SK-N-SH (cell line): ENCODE measurements around the gene BRWD1. TPM values are rescaled to one million over a fixed set of nuclear protein-coding genes. Genes with fewer than 3 reads are reported as not detected.

Experiments
- CTCF ChIA-PET: fragments of 300-600, 350-600 bp; formaldehyde crosslinking; extraction: SDS; loops from one replicate; lab custom pipeline; 2021; lab: Yijun Ruan, JAX
- POLR2A ChIA-PET: fragments of 350-600 bp; sonication (Branson Sonifier 250); formaldehyde crosslinking; extraction: SDS; loops from one replicate; lab custom pipeline; 2020; ENCODE audit warnings: antibody characterized with exemption, inconsistent platforms; lab: Yijun Ruan, JAX
- DNase-seq: peaks from one replicate; pipeline ENCODE4 v3.0.0; 2012
- H2AFZ ChIP-seq: fragments of 200-600 bp; sonication (generic); 2 replicates; pipeline ENCODE4 v1.8.1; 2016; ENCODE audit warnings: antibody characterized with exemption, mild to moderate bottlenecking, low read depth
- H3F3A ChIP-seq: fragments of 200-600 bp; sonication (generic); replicated peaks from 2 replicates; pipeline ENCODE3; 2016; ENCODE audit warnings: antibody characterized with exemption, mild to moderate bottlenecking; ENCODE audit not compliant: insufficient read depth
- H3K27ac ChIP-seq, 2 experiments: fragments of 200-500 bp in 1 of 2; fragments of 200-600 bp in 1 of 2; sonication (Bioruptor generic) in 1 of 2; sonication (generic), shearing (Covaris generic) in 1 of 2; 2 replicates each; pipeline versions ENCODE4 v1.5.1 to v1.6.1; 2014 to 2016; ENCODE audit warnings: low read depth in 2 of 2, inconsistent platforms in 1 of 2, low read length in 1 of 2, mild to moderate bottlenecking in 1 of 2, mixed read lengths in 1 of 2
- H3K27me3 ChIP-seq: fragments of 200-600 bp; sonication (generic), shearing (Covaris generic); 2 replicates; pipeline ENCODE4 v1.6.1; 2016; ENCODE audit warnings: mixed run types; ENCODE audit not compliant: insufficient read depth
- H3K36me3 ChIP-seq, 2 experiments: fragments of 200-500 bp in 1 of 2; fragments of 200-600 bp in 1 of 2; sonication (Bioruptor generic) in 1 of 2; sonication (generic) in 1 of 2; replicated peaks in 1 of 2; 2 replicates each; pipeline versions ENCODE3 to v1.5.1; 2014 to 2016; ENCODE audit warnings: low read length in 1 of 2, mild to moderate bottlenecking in 1 of 2; ENCODE audit not compliant: insufficient read depth in 2 of 2, control insufficient read depth in 1 of 2
- H3K4me1 ChIP-seq, 2 experiments: fragments of 200-500 bp in 1 of 2; fragments of 200-600 bp in 1 of 2; sonication (Bioruptor generic) in 1 of 2; sonication (generic), shearing (Covaris generic) in 1 of 2; 2 replicates each; pipeline versions ENCODE4 v1.5.1 to v1.6.1; 2014 to 2016; ENCODE audit warnings: low read depth in 1 of 2, low read length in 1 of 2, mixed run types in 1 of 2; ENCODE audit not compliant: insufficient read depth in 2 of 2, control insufficient read depth in 1 of 2
- H3K4me2 ChIP-seq: fragments of 200-600 bp; sonication (generic), shearing (Covaris generic); 2 replicates; pipeline ENCODE4 v1.6.1; 2017; ENCODE audit warnings: mixed run types
- H3K4me3 ChIP-seq, 2 experiments: fragments of 200-500 bp in 1 of 2; fragments of 200-600 bp in 1 of 2; sonication (Bioruptor generic) in 1 of 2; sonication (generic), shearing (Covaris generic) in 1 of 2; 2 replicates each; pipeline versions ENCODE4 v1.5.1 to v1.8.1; 2014 to 2016; ENCODE audit warnings: low read depth in 2 of 2, inconsistent platforms in 1 of 2, low read length in 1 of 2, mild to moderate bottlenecking in 1 of 2, mixed read lengths in 1 of 2, moderate library complexity in 1 of 2
- H3K79me2 ChIP-seq: fragments of 200-600 bp; sonication (generic); 2 replicates; pipeline ENCODE4 v1.8.1; 2017; ENCODE audit warnings: mild to moderate bottlenecking; ENCODE audit not compliant: insufficient read depth
- H3K9ac ChIP-seq: fragments of 200-600 bp; sonication (generic); 2 replicates; pipeline ENCODE4 v1.6.1; 2017; ENCODE audit warnings: mixed run types
- H3K9me2 ChIP-seq: fragments of 200-600 bp; sonication (generic); 2 replicates; pipeline ENCODE4 v1.6.1; 2017; ENCODE audit warnings: mixed run types
- H3K9me3 ChIP-seq: fragments of 200-600 bp; sonication (generic); 2 replicates; pipeline ENCODE4 v1.6.1; 2017; ENCODE audit warnings: mixed run types, mild to moderate bottlenecking, moderate library complexity
- H4K20me1 ChIP-seq: fragments of 200-600 bp; sonication (generic); 2 replicates; pipeline ENCODE4 v1.6.1; 2017; ENCODE audit warnings: mild to moderate bottlenecking, mixed run types; ENCODE audit not compliant: insufficient read depth
- CTCF ChIP-seq: fragments of 200-600 bp; sonication (generic); IDR thresholded peaks from 2 replicates; pipeline ENCODE4 v1.6.1; 2017; ENCODE audit warnings: antibody characterized with exemption, mild to moderate bottlenecking, moderate library complexity
- FOSL2 ChIP-seq: IDR thresholded peaks from 2 replicates; pipeline ENCODE4 v1.4.0; 2012; ENCODE audit warnings: low read depth, mild to moderate bottlenecking, moderate library complexity, borderline replicate concordance
- FOXJ3 ChIP-seq: sonication (generic); formaldehyde crosslinking; IDR thresholded peaks from 2 replicates; pipeline ENCODE4 v1.5.1; 2020; ENCODE audit warnings: mild to moderate bottlenecking, missing genetic modification reagents
- GABPA ChIP-seq: IDR thresholded peaks from 2 replicates; pipeline ENCODE4 v1.4.0; 2012; ENCODE audit warnings: low read depth, mild to moderate bottlenecking
- GATA2 ChIP-seq: sonication (generic); formaldehyde crosslinking; IDR thresholded peaks from 2 replicates; pipeline ENCODE4 v1.5.0; 2020; ENCODE audit warnings: mild to moderate bottlenecking, missing genetic modification reagents
- MEF2A ChIP-seq: IDR thresholded peaks from 2 replicates; pipeline ENCODE4 v1.4.0; 2012; ENCODE audit warnings: low read depth, borderline replicate concordance
- NFIC ChIP-seq: IDR thresholded peaks from 2 replicates; pipeline ENCODE4 v1.4.0; 2012; ENCODE audit warnings: borderline replicate concordance
- POLR2AphosphoS5 ChIP-seq: IDR thresholded peaks from 2 replicates; pipeline ENCODE4 v1.6.1; 2012; ENCODE audit warnings: low read depth, low read length
- RXRA ChIP-seq: IDR thresholded peaks from 2 replicates; pipeline ENCODE4 v1.4.0; 2012; ENCODE audit warnings: low read depth, mild to moderate bottlenecking, borderline replicate concordance
- SMC3 ChIP-seq: IDR thresholded peaks from 2 replicates; pipeline ENCODE4 v1.6.1; 2012; ENCODE audit warnings: low read depth, low read length, improper control_type of control experiment
- TAF1 ChIP-seq: IDR thresholded peaks from 2 replicates; pipeline ENCODE4 v1.6.1; 2012; ENCODE audit warnings: low read depth, mild to moderate bottlenecking, low read length, moderate library complexity, borderline replicate concordance
- USF1 ChIP-seq: IDR thresholded peaks from 2 replicates; pipeline ENCODE4 v1.4.0; 2012; ENCODE audit warnings: low read depth, borderline replicate concordance
- ZBTB33 ChIP-seq: IDR thresholded peaks from 2 replicates; pipeline ENCODE4 v1.4.0; 2012; ENCODE audit warnings: low read depth, borderline replicate concordance
- WGBS: methylation state at CpG from one replicate; pipeline ENCODE4 v1.1.6; 2017; ENCODE audit warnings: low lambda C conversion rate; 5-methylcytosine and 5-hydroxymethylcytosine counted together
- polyA plus RNA-seq, 3 experiments: library from polyadenylated mRNA; depleted of rRNA; stranded (reverse); fragments of >200 nt; gene quantifications; 2 replicates each; pipeline ENCODE4 v1.2.3, GENCODE V29; 2012

BRWD1 gene
- polyA plus RNA-seq, 1 of the 3 experiments (the other 2 are of a cell fraction) = 7.9 TPM

- TF ChIP-seq ZBTB33 (no peak), GABPA (no peak), GATA2 (CRISPR knock-in tag) (no peak), TAF1 (no peak)
Measured at GRCh38 chr21:39169906-39170305, 143.5 kb downstream of the BRWD1 start (continued).

- no peaks in the 10 kb centered on the region for H3K27me3 ChIP-seq
- H3K4me2 ChIP-seq = no peak overlapping the region
- CTCF ChIA-PET = no interaction called here
- 92% methylated on average over 2 of the region's 2 CpGs for WGBS
- H3K9ac ChIP-seq = no peak overlapping the region
- H3K4me3 ChIP-seq = no peak overlapping the region
- H3K4me1 ChIP-seq = no peaks in the 10 kb centered on the region
- H3K9me3 ChIP-seq = no peaks in the 10 kb centered on the region
- no peaks in the 10 kb centered on the region for H4K20me1 ChIP-seq
- peaks cover 15 to 17% of the 10 kb centered on the region in 2 experiments for H3K36me3 ChIP-seq
- no peaks in the 10 kb centered on the region for H3F3A ChIP-seq
- POLR2A ChIA-PET = no interaction called here
- H3K79me2 ChIP-seq = no peaks in the 10 kb centered on the region
- no peaks in the 10 kb centered on the region for H3K9me2 ChIP-seq
- no peak for DNase-seq
- no peak overlapping the region for H3K27ac ChIP-seq
- no peak overlapping the region for H2AFZ ChIP-seq
- TF ChIP-seq MEF2A = no peak
- TF ChIP-seq FOSL2 = no peak
- no peak for TF ChIP-seq CTCF
Measured at GRCh38 chr21:39168800-39169199, 144.6 kb downstream of the BRWD1 start.

- H3K79me2 ChIP-seq = no peaks in the 10 kb centered on the region
- ChIA-PET POLR2A (no interaction called here), CTCF (no interaction called here)
- H3K9me2 ChIP-seq = no peaks in the 10 kb centered on the region
- no peak overlapping the region for H2AFZ ChIP-seq
- no peak overlapping the region for H3K9ac ChIP-seq
- no peaks in the 10 kb centered on the region for H4K20me1 ChIP-seq
- no peaks in the 10 kb centered on the region for H3K9me3 ChIP-seq
- no peak overlapping the region for H3K27ac ChIP-seq
- H3K4me1 ChIP-seq = no peaks in the 10 kb centered on the region
- no peaks in the 10 kb centered on the region for H3K27me3 ChIP-seq
- no peak overlapping the region for H3K4me3 ChIP-seq
- peaks cover 3 to 5% of the 10 kb centered on the region in 2 experiments for H3K36me3 ChIP-seq
- TF ChIP-seq SMC3 (no peak), NFIC (no peak), RXRA (no peak), GATA2 (CRISPR knock-in tag) (no peak), FOXJ3 (no peak), TAF1 (no peak), USF1 (no peak), POLR2AphosphoS5 (no peak)
- DNase-seq = no peak
- WGBS = 48% methylated on average over 2 of the region's 2 CpGs
- no peaks in the 10 kb centered on the region for H3F3A ChIP-seq
- H3K4me2 ChIP-seq = no peak overlapping the region
Measured at GRCh38 chr21:39164523-39164922, 148.9 kb downstream of the BRWD1 start.
